KMS-11 (cell line): ENCODE results near the gene CTPS1.

Source experiments
- H2AFZ ChIP-seq: fragments of 200-600 bp; sonication (generic); 2 replicates; pipeline ENCODE4 v1.6.1; 2016; ENCODE audit warnings: antibody characterized with exemption, mixed run types, low read depth
- H3K27ac ChIP-seq: fragments of 200-600 bp; sonication (generic); 2 replicates; pipeline ENCODE4 v1.6.1; 2016; ENCODE audit warnings: mild to moderate bottlenecking, mixed run types
- H3K27me3 ChIP-seq: fragments of 200-600 bp; sonication (generic); 2 replicates; pipeline ENCODE4 v1.6.1; 2017; ENCODE audit warnings: mild to moderate bottlenecking, low read depth, mixed run types, moderate library complexity; ENCODE audit not compliant: insufficient read depth
- H3K36me3 ChIP-seq: fragments of 200-600 bp; sonication (generic); 2 replicates; pipeline ENCODE4 v1.6.1; 2017; ENCODE audit warnings: mild to moderate bottlenecking, mixed run types; ENCODE audit not compliant: insufficient read depth
- H3K4me1 ChIP-seq: fragments of 200-600 bp; sonication (generic); 2 replicates; pipeline ENCODE4 v1.6.1; 2016; ENCODE audit warnings: mild to moderate bottlenecking, low read depth, mixed run types; ENCODE audit not compliant: poor library complexity, severe bottlenecking
- H3K4me2 ChIP-seq: fragments of 200-600 bp; sonication (generic); 2 replicates; pipeline ENCODE4 v1.7.0; 2016; ENCODE audit warnings: mild to moderate bottlenecking, mixed run types
- H3K4me3 ChIP-seq: fragments of 200-600 bp; sonication (generic); IDR thresholded peaks from 2 replicates; pipeline ENCODE4 v1.6.1; 2017; ENCODE audit warnings: low read depth, low read length, mixed read lengths; ENCODE audit not compliant: insufficient read depth
- H3K79me2 ChIP-seq: fragments of 200-600 bp; sonication (generic); 2 replicates; pipeline ENCODE4 v1.6.1; 2016; ENCODE audit warnings: low read depth, mixed run types; ENCODE audit not compliant: insufficient read depth
- H3K9ac ChIP-seq: fragments of 200-600 bp; sonication (generic); 2 replicates; pipeline ENCODE4 v1.6.1; 2016; ENCODE audit warnings: mild to moderate bottlenecking, mixed run types
- H4K20me1 ChIP-seq: fragments of 200-600 bp; sonication (generic); 2 replicates; pipeline ENCODE4 v1.6.1; 2016; ENCODE audit warnings: mild to moderate bottlenecking, mixed run types; ENCODE audit not compliant: insufficient read depth
- CTCF ChIP-seq: fragments of 200-600 bp; sonication (generic); conservative IDR thresholded peaks from 2 replicates; pipeline ENCODE4 v1.6.1; 2017; ENCODE audit warnings: low read depth, mild to moderate bottlenecking, antibody characterized with exemption, low read length, moderate library complexity, mixed read lengths

CTPS1 gene

GRCh38 chr1:41019353-41019745, 39.9 kb downstream of the CTPS1 start:
- no peaks in the 10 kb centered on the region for H3K79me2 ChIP-seq
- no peaks in the 10 kb centered on the region for H3K4me1 ChIP-seq
- TF ChIP-seq CTCF: no peak
- no peak overlapping the region for H3K9ac ChIP-seq
- H3K4me2 ChIP-seq: no peak overlapping the region
- H2AFZ ChIP-seq: no peak overlapping the region
- no peaks in the 10 kb centered on the region for H3K36me3 ChIP-seq
- no peaks in the 10 kb centered on the region for H4K20me1 ChIP-seq
- H3K4me3 ChIP-seq: no peak overlapping the region
- no peaks in the 10 kb centered on the region for H3K27me3 ChIP-seq
- H3K27ac ChIP-seq: no peak overlapping the region

GRCh38 chr1:41020109-41020576, 40.6 kb downstream of the CTPS1 start:
- Histone ChIP-seq H3K79me2 (no peaks in the 10 kb centered on the region), H3K9ac (no peak overlapping the region), H3K27ac (no peak overlapping the region), H3K4me1 (no peaks in the 10 kb centered on the region), H3K27me3 (no peaks in the 10 kb centered on the region), H3K4me2 (no peak overlapping the region), H3K4me3 (no peak overlapping the region), H2AFZ (no peak overlapping the region), H4K20me1 (no peaks in the 10 kb centered on the region), H3K36me3 (no peaks in the 10 kb centered on the region)
- no peak for TF ChIP-seq CTCF

GRCh38 chr1:41020654-41021053, 41.2 kb downstream of the CTPS1 start:
- no peaks in the 10 kb centered on the region for H3K36me3 ChIP-seq
- no peaks in the 10 kb centered on the region for H4K20me1 ChIP-seq
- no peaks in the 10 kb centered on the region for H3K4me1 ChIP-seq
- no peak overlapping the region for H2AFZ ChIP-seq
- no peaks in the 10 kb centered on the region for H3K27me3 ChIP-seq
- TF ChIP-seq CTCF: no peak
- no peaks in the 10 kb centered on the region for H3K79me2 ChIP-seq
- no peak overlapping the region for H3K9ac ChIP-seq
- H3K4me3 ChIP-seq: no peak overlapping the region
- no peak overlapping the region for H3K4me2 ChIP-seq
- no peak overlapping the region for H3K27ac ChIP-seq

- no peaks in the 10 kb centered on the region for H3K79me2 ChIP-seq
- no peak within 1 kb of the TSS for H2AFZ ChIP-seq
- H3K27ac ChIP-seq: no peak within 1 kb of the TSS
- H3K4me1 ChIP-seq: no peaks in the 10 kb centered on the region
- no peaks in the 10 kb centered on the region for H3K36me3 ChIP-seq
- no peaks in the 10 kb centered on the region for H4K20me1 ChIP-seq
- H3K4me2 ChIP-seq: no peak within 1 kb of the TSS
- no peak within 1 kb of the TSS for H3K9ac ChIP-seq
- no peak within 1 kb of the TSS for H3K4me3 ChIP-seq
- no peaks in the 10 kb centered on the region for H3K27me3 ChIP-seq
- TF ChIP-seq CTCF: no peak
Observed at GRCh38 chr1:41021526-41022308, 42.2 kb downstream of the CTPS1 start, which contains the start of gene SLFNL1. Gene SLFNL1 (minus strand): TSS chr1:41021725. CDS start chr1:41020660, 1,065 bp downstream.
